ENCODE results near the gene WWOX.

- TF ChIP-seq CTCF (IDR thresholded peaks at IDR 0.05; ENCODE audit: low read length) (no peak), EZH2 (optimal IDR thresholded peaks at IDR 0.05; ENCODE audit: low read depth, low read length) (no peak), EZH2phosphoT487 (IDR thresholded peaks at IDR 0.05; ENCODE audit: low read length) (no peak)
These were observed 1031.2 kb downstream of the WWOX start for GRCh38 chr16:79130616-79131015.

All from MM.1S (cell line).